Mesothelial cell of epicardium (in vitro differentiated cells): ENCODE measurements around the gene OPRM1. TPM values are rescaled to one million over a fixed set of nuclear protein-coding genes. Genes with fewer than 3 reads are reported as not detected.

Experiments used
- DNase-seq, 2 experiments: peaks; one replicate each; pipeline ENCODE4 v3.0.0; 2021; ENCODE audit warnings: low spot score in 2 of 2; ENCODE audit not compliant: unreplicated experiment in 2 of 2
- H3K27ac Mint-ChIP-seq: 2 replicates; pipeline ENCODE4 v1.8.0; 2021; ENCODE audit warnings: mixed read lengths
- H3K27me3 Mint-ChIP-seq: 2 replicates; pipeline ENCODE4 v1.8.0; 2021; ENCODE audit warnings: low read depth, mixed read lengths
- H3K36me3 Mint-ChIP-seq: 2 replicates; pipeline ENCODE4 v1.8.0; 2021; ENCODE audit warnings: mixed read lengths
- H3K4me1 Mint-ChIP-seq: 2 replicates; pipeline ENCODE4 v1.8.0; 2021; ENCODE audit warnings: mixed read lengths
- H3K4me3 Mint-ChIP-seq: 2 replicates; pipeline ENCODE4 v1.8.0; 2021; ENCODE audit warnings: mild to moderate bottlenecking, moderate library complexity, mixed read lengths
- H3K9me3 Mint-ChIP-seq: 2 replicates; pipeline ENCODE4 v1.8.0; 2021; ENCODE audit warnings: mixed read lengths
- CTCF ChIP-seq: fragments of 200-600 bp; sonication (generic); IDR thresholded peaks from one replicate; pipeline ENCODE4 v1.5.0; 2021; ENCODE audit warnings: antibody characterized with exemption; ENCODE audit not compliant: unreplicated experiment
- total RNA-seq: library from RNA; stranded (reverse); gene quantifications from 3 replicates; pipeline ENCODE4 v1.2.1, GENCODE V29; 2021

OPRM1 gene
- total RNA-seq, 1 donor from 2014 or later, result not detected

DNA sequence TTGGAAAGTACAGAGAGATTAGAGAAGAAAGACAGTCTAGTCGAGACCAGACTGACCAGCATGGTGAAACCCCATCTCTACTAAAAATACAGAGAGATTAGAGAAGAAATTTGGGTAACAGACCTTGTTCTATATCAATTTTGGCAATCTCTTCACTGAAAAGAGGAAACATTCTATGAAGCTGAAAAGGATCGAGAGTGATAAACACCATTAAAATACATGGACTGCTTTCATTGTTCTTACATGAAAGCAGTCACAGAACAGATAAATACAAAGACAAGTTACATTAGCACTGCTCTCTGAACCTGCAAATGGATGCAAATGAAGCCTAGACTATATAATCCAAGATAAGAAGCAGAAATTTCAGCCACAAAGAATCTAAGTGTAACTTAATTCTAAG, 8.4 kb upstream of the OPRM1 start:
- H3K27ac Mint-ChIP-seq, result no peak overlapping the region
- H3K4me1 Mint-ChIP-seq, result no peaks in the 10 kb centered on the region
- H3K27me3 Mint-ChIP-seq, result peaks cover 9% of the 10 kb centered on the region
- no peaks in the 10 kb centered on the region for H3K36me3 Mint-ChIP-seq
- no peak for DNase-seq
- no peak for TF ChIP-seq CTCF
- peaks cover 8% of the 10 kb centered on the region for H3K9me3 Mint-ChIP-seq
- no peak overlapping the region for H3K4me3 Mint-ChIP-seq

- H3K27ac Mint-ChIP-seq, result no peak overlapping the region
- no peaks in the 10 kb centered on the region for H3K4me1 Mint-ChIP-seq
- H3K4me3 Mint-ChIP-seq, result no peak overlapping the region
- no peaks in the 10 kb centered on the region for H3K36me3 Mint-ChIP-seq
- H3K9me3 Mint-ChIP-seq, result no peaks in the 10 kb centered on the region
- peaks cover 64% of the 10 kb centered on the region for H3K27me3 Mint-ChIP-seq
- no peak for TF ChIP-seq CTCF
- DNase-seq, result no peak
These were observed 2.0 kb downstream of the OPRM1 start for GRCh38 chr6:154041001-154041400.

- Mint-ChIP-seq H3K4me1 (no peaks in the 10 kb centered on the region), H3K27ac (no peak overlapping the region), H3K9me3 (peaks cover 3% of the 10 kb centered on the region), H3K27me3 (peaks cover 2% of the 10 kb centered on the region), H3K4me3 (no peak overlapping the region), H3K36me3 (no peaks in the 10 kb centered on the region)
- TF ChIP-seq CTCF, result no peak
- no peak for DNase-seq
These were observed 14.1 kb downstream of the OPRM1 start for GRCh38 chr6:154053141-154053540.

DNA sequence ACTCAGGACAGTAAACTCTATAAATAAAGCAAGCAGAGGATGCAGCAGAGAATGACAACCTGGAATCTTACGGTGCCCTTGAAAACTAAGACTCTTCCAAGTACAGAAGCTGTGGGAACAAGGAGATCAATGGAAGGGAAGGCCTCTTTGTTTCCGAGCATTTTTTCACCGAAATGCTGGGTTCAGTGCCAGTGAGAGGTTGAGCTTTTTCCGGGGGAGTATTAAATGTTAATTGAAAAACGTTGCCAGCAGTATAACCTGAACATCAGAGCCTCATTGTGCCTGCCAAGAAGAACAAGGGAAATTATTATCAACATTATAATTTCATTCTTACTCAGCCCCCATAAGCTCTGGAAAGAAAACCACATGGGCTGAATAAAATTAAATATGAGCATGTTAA, 17.5 kb downstream of the OPRM1 start:
- no peaks in the 10 kb centered on the region for H3K27me3 Mint-ChIP-seq
- H3K36me3 Mint-ChIP-seq, result no peaks in the 10 kb centered on the region
- H3K9me3 Mint-ChIP-seq, result peaks cover 3% of the 10 kb centered on the region
- no peaks in the 10 kb centered on the region for H3K4me1 Mint-ChIP-seq
- no peak for DNase-seq
- no peak overlapping the region for H3K27ac Mint-ChIP-seq
- H3K4me3 Mint-ChIP-seq, result no peak overlapping the region
- no peak for TF ChIP-seq CTCF

- Mint-ChIP-seq H3K4me3 (no peak overlapping the region), H3K36me3 (no peaks in the 10 kb centered on the region), H3K27me3 (no peaks in the 10 kb centered on the region), H3K4me1 (no peaks in the 10 kb centered on the region), H3K27ac (no peak overlapping the region), H3K9me3 (peaks cover 3% of the 10 kb centered on the region)
- TF ChIP-seq CTCF, result no peak
- DNase-seq, result no peak
These were observed 18.1 kb downstream of the OPRM1 start for GRCh38 chr6:154057098-154057497.
